GM23338 (cell line): Measurements from ENCODE around the gene EIF5A. TPM values are rescaled to one million over a fixed set of nuclear protein-coding genes. Genes with fewer than 3 reads are reported as not detected.

ENCODE experiments used
- ATAC-seq: fragments of 200-7000 bp; cut with Tn5 transposase; 3 replicates; pipeline ENCODE4 v1.9.1; 2020
- DNase-seq: peaks from one replicate; pipeline ENCODE4 v3.0.0-alpha.2; 2015; ENCODE audit warnings: low spot score
- H2AFZ ChIP-seq: fragments of 200-600 bp; sonication (generic); 2 replicates; pipeline ENCODE4 v1.8.0; 2016; ENCODE audit warnings: antibody characterized with exemption, mild to moderate bottlenecking, moderate library complexity
- H3F3A ChIP-seq: fragments of 200-600 bp; sonication (generic); replicated peaks from 2 replicates; pipeline ENCODE4 v1.8.0; 2017; ENCODE audit warnings: antibody characterized with exemption, mixed run types, low read depth
- H3K27ac ChIP-seq: fragments of 200-600 bp; sonication (generic); 2 replicates; pipeline ENCODE4 v1.6.1; 2016; ENCODE audit warnings: low read depth
- H3K27me3 ChIP-seq: fragments of 200-600 bp; sonication (generic); 2 replicates; pipeline ENCODE4 v1.8.0; 2016; ENCODE audit warnings: mild to moderate bottlenecking, mixed run types, moderate library complexity; ENCODE audit not compliant: insufficient read depth
- H3K36me3 ChIP-seq: fragments of 200-600 bp; sonication (generic); 2 replicates; pipeline ENCODE4 v1.8.0; 2016; ENCODE audit warnings: mild to moderate bottlenecking; ENCODE audit not compliant: insufficient read depth
- H3K4me1 ChIP-seq: fragments of 200-600 bp; sonication (generic); 2 replicates; pipeline ENCODE4 v1.8.0; 2016; ENCODE audit warnings: mild to moderate bottlenecking, moderate library complexity; ENCODE audit not compliant: insufficient read depth
- H3K4me2 ChIP-seq: fragments of 200-600 bp; sonication (generic); 2 replicates; pipeline ENCODE4 v1.7.1; 2017; ENCODE audit warnings: mixed run types
- H3K4me3 ChIP-seq: fragments of 200-600 bp; sonication (generic); 2 replicates; pipeline ENCODE4 v1.6.1; 2016; ENCODE audit warnings: mixed run types
- H3K79me2 ChIP-seq: fragments of 200-600 bp; sonication (generic); replicated peaks from 2 replicates; pipeline ENCODE4 v1.8.0; 2017; ENCODE audit warnings: mild to moderate bottlenecking; ENCODE audit not compliant: insufficient read depth
- H3K9me2 ChIP-seq: fragments of 200-600 bp; sonication (generic); 2 replicates; pipeline ENCODE4 v1.8.0; 2017; ENCODE audit not compliant: insufficient read depth
- H4K20me1 ChIP-seq: fragments of 200-600 bp; sonication (generic); replicated peaks from 2 replicates; pipeline ENCODE4 v1.8.0; 2017; ENCODE audit warnings: mild to moderate bottlenecking; ENCODE audit not compliant: insufficient read depth
- H3K27ac Mint-ChIP-seq: 2 replicates; pipeline ENCODE4 v1.8.0; 2020; ENCODE audit warnings: inconsistent platforms, mild to moderate bottlenecking, moderate library complexity, mixed read lengths
- H3K27me3 Mint-ChIP-seq: 3 replicates; pipeline ENCODE4 v1.8.0; 2022; ENCODE audit warnings: low read depth, mild to moderate bottlenecking, moderate library complexity, mixed read lengths, inconsistent platforms; ENCODE audit not compliant: insufficient read depth, poor library complexity
- H3K36me3 Mint-ChIP-seq: 3 replicates; pipeline ENCODE4 v1.8.0; 2021; ENCODE audit warnings: low read depth, mild to moderate bottlenecking, inconsistent platforms, moderate library complexity, mixed read lengths
- H3K4me1 Mint-ChIP-seq: 3 replicates; pipeline ENCODE4 v1.8.0; 2020; ENCODE audit warnings: mild to moderate bottlenecking, inconsistent platforms, mixed read lengths
- H3K4me3 Mint-ChIP-seq: 3 replicates; pipeline ENCODE4 v1.8.0; 2021; ENCODE audit warnings: moderate library complexity, mild to moderate bottlenecking, inconsistent platforms, mixed read lengths
- H3K9me3 Mint-ChIP-seq: 3 replicates; pipeline ENCODE4 v1.8.0; 2020; ENCODE audit warnings: moderate library complexity, mild to moderate bottlenecking, inconsistent platforms, mixed read lengths
- CREB1 ChIP-seq: fragments of 250-450 bp; sonication (Bioruptor Pico); IDR thresholded peaks from 2 replicates; pipeline ENCODE4 v1.5.0; 2020; ENCODE audit warnings: low read depth, mild to moderate bottlenecking, moderate library complexity
- CTCF ChIP-seq, 2 experiments: fragments of 200-600 bp in 1 of 2; sonication (generic) in 1 of 2; conservative IDR thresholded peaks; 2 replicates each; pipeline versions ENCODE4 v1.5.1 to v1.6.1; 2016 to 2017; ENCODE audit warnings: antibody characterized with exemption in 2 of 2, low read depth in 2 of 2, mild to moderate bottlenecking in 2 of 2, moderate library complexity in 1 of 2
- ETS1 ChIP-seq: IDR thresholded peaks from 2 replicates; pipeline ENCODE4 v1.6.1; 2016; ENCODE audit warnings: antibody characterized with exemption
- EZH2 ChIP-seq: fragments of 200-600 bp; sonication (generic); IDR thresholded peaks from one replicate; pipeline ENCODE4 v1.8.0; 2017; ENCODE audit warnings: antibody characterized with exemption, mild to moderate bottlenecking, low read depth; ENCODE audit not compliant: unreplicated experiment
- EZH2phosphoT487 ChIP-seq: fragments of 200-600 bp; sonication (generic); IDR thresholded peaks from one replicate; pipeline ENCODE4 v1.8.1; 2018; ENCODE audit warnings: antibody characterized with exemption; ENCODE audit not compliant: unreplicated experiment
- JUNB ChIP-seq: IDR thresholded peaks from one replicate; pipeline ENCODE4 v1.6.1; 2016; ENCODE audit warnings: antibody characterized with exemption; ENCODE audit not compliant: unreplicated experiment
- NANOG ChIP-seq: IDR thresholded peaks from 2 replicates; pipeline ENCODE4 v1.6.1; 2016; ENCODE audit warnings: antibody characterized with exemption, borderline replicate concordance
- POLR2AphosphoS5 ChIP-seq: IDR thresholded peaks from 2 replicates; pipeline ENCODE4 v1.6.1; 2016; ENCODE audit warnings: antibody characterized with exemption, low read depth
- REST ChIP-seq: IDR thresholded peaks from one replicate; pipeline ENCODE4 v1.6.1; 2018; ENCODE audit warnings: antibody characterized with exemption; ENCODE audit not compliant: unreplicated experiment
- STAT1 ChIP-seq: IDR thresholded peaks from one replicate; pipeline ENCODE4 v1.6.1; 2016; ENCODE audit warnings: antibody characterized with exemption; ENCODE audit not compliant: unreplicated experiment
- ZNF114 ChIP-seq: fragments of 250-450 bp; sonication (Bioruptor Pico); IDR thresholded peaks from 2 replicates; pipeline ENCODE4 v1.5.0; 2020; ENCODE audit warnings: mild to moderate bottlenecking, moderate library complexity
- ZNF331 ChIP-seq: fragments of 250-450 bp; sonication (Bioruptor Pico); IDR thresholded peaks from 2 replicates; pipeline ENCODE4 v1.5.0; 2020; ENCODE audit warnings: low read depth, mild to moderate bottlenecking, moderate library complexity
- ZNF462 ChIP-seq: fragments of 250-450 bp; sonication (Bioruptor Pico); IDR thresholded peaks from 2 replicates; pipeline ENCODE4 v1.5.0; 2020; ENCODE audit warnings: mild to moderate bottlenecking, moderate library complexity
- polyA plus RNA-seq: library from polyadenylated mRNA; unstranded; fragments of >200 nt; fragmentation: Nextera tagmentation; extraction: Ambion mirVana; gene quantifications from 2 replicates; pipeline ENCODE4 v1.2.1, GENCODE V29; 2016
- total RNA-seq: library from RNA; depleted of rRNA; stranded (reverse); fragments of >200 nt; shearing (Covaris generic); gene quantifications from 2 replicates; pipeline ENCODE4 v1.2.3, GENCODE V29; 2014

Gene EIF5A
- total and polyA plus RNA-seq, 2 experiments from 2014 or later = 833 to 1,562 TPM

- H3F3A ChIP-seq = peaks cover 23% of the 10 kb centered on the region
- H3K4me3 ChIP-seq = peak overlapping the region; percentile 61
- no peaks in the 10 kb centered on the region for H3K79me2 ChIP-seq
- H3K4me1 Mint-ChIP-seq = peaks cover 35% of the 10 kb centered on the region
- no peak overlapping the region for H2AFZ ChIP-seq
- no peak overlapping the region for H3K27ac Mint-ChIP-seq
- H3K27me3 ChIP-seq = peaks cover 18% of the 10 kb centered on the region
- H3K36me3 Mint-ChIP-seq = peaks cover 6% of the 10 kb centered on the region; the same call in 2 of the 3 replicates
- no peaks in the 10 kb centered on the region for H3K9me2 ChIP-seq
- no peaks in the 10 kb centered on the region for H3K36me3 ChIP-seq
- peak overlapping the region; percentile 77 for H3K4me3 Mint-ChIP-seq
- H3K4me2 ChIP-seq = peak overlapping the region; percentile 88
- H3K27ac ChIP-seq = no peak overlapping the region
- H3K27me3 Mint-ChIP-seq = peaks cover 34% of the 10 kb centered on the region
- peaks cover 4% of the 10 kb centered on the region; the same call in 1 of the 2 replicates for H4K20me1 ChIP-seq
- peaks cover 21% of the 10 kb centered on the region for H3K4me1 ChIP-seq
- DNase-seq (no peak), ATAC-seq (no peak)
- TF ChIP-seq EZH2phosphoT487 (no peak), POLR2AphosphoS5 (no peak), JUNB (no peak), ZNF331 (CRISPR knock-in tag) (no peak), STAT1 (no peak), ZNF114 (no peak), EZH2 (no peak), CREB1 (CRISPR knock-in tag) (no peak), ZNF462 (CRISPR knock-in tag) (no peak), REST (no peak), NANOG (no peak), CTCF (conservative IDR thresholded peaks at IDR 0.05; ENCODE audit: low read depth in 2 of 2) (no peak), ETS1 (no peak)
- H3K9me3 Mint-ChIP-seq = peaks cover 9% of the 10 kb centered on the region; the same call in 1 of the 3 replicates
Measured at GRCh38 chr17:7293159-7293558, 14.3 kb upstream of the EIF5A start.
